Stimulated activated CD8-positive, alpha-beta memory T cell treated with anti-CD3 and anti-CD28 coated beads, Interleukin-15, amount 100 ng/mL, for 1 hour (primary cell): ENCODE data around the gene SPTBN2.
"Not testable (repeated sequence)": the region's sequence is repeated elsewhere in the genome, so short reads cannot be mapped to it uniquely, and the experiment has no call there.

Source experiments
- DNase-seq: peaks from one replicate; pipeline ENCODE4 v3.0.0-alpha.2; 2020; ENCODE audit warnings: low read depth

SPTBN2 gene

GRCh38 chr11:66724167-66724566 lies 4.8 kb downstream of the SPTBN2 start:
- not testable (repeated sequence) for DNase-seq

- no peak for DNase-seq
Measured at GRCh38 chr11:66723693-66724092, 5.3 kb downstream of the SPTBN2 start.

- DNase-seq, result no peak
Measured at GRCh38 chr11:66722745-66723651, 6.0 kb downstream of the SPTBN2 start.

- no peak for DNase-seq
Measured at GRCh38 chr11:66721939-66722338, 7.1 kb downstream of the SPTBN2 start.

GRCh38 chr11:66720899-66721470 lies 8.0 kb downstream of the SPTBN2 start:
- DNase-seq, result no peak

GRCh38 chr11:66720223-66720898 lies 8.7 kb downstream of the SPTBN2 start:
- DNase-seq, result no peak

GRCh38 chr11:66719111-66719872 lies 9.7 kb downstream of the SPTBN2 start:
- no peak for DNase-seq

- no peak for DNase-seq
Measured at GRCh38 chr11:66718320-66718971, 10.6 kb downstream of the SPTBN2 start.

- no peak for DNase-seq
Measured at GRCh38 chr11:66717925-66718319, 11.1 kb downstream of the SPTBN2 start.

GRCh38 chr11:66716996-66717395 lies 12.0 kb downstream of the SPTBN2 start:
- DNase-seq, result no peak

GRCh38 chr11:66715346-66716085 lies 13.5 kb downstream of the SPTBN2 start:
- no peak for DNase-seq

GRCh38 chr11:66713746-66714480 lies 15.1 kb downstream of the SPTBN2 start:
- DNase-seq, result no peak

GRCh38 chr11:66710384-66710930 lies 18.6 kb downstream of the SPTBN2 start:
- DNase-seq, result no peak

GRCh38 chr11:66708701-66709100 lies 20.3 kb downstream of the SPTBN2 start:
- no peak for DNase-seq

GRCh38 chr11:66708094-66708493 lies 20.9 kb downstream of the SPTBN2 start:
- no peak for DNase-seq

GRCh38 chr11:66707486-66707885 lies 21.5 kb downstream of the SPTBN2 start:
- DNase-seq, result no peak

- no peak for DNase-seq
Measured at GRCh38 chr11:66706989-66707388, 22.0 kb downstream of the SPTBN2 start.

GRCh38 chr11:66705587-66706335 lies 23.3 kb downstream of the SPTBN2 start:
- DNase-seq, result no peak

- no peak for DNase-seq
Measured at GRCh38 chr11:66704659-66705360, 24.2 kb downstream of the SPTBN2 start.
